GM19193 (cell line): ENCODE measurements around the gene SERPINB6.
A peak's percentile ranks its signal among the peaks of the same experiment; 100 is the strongest.

ENCODE experiments used
- POLR2A ChIP-seq: IDR thresholded peaks from 4 replicates; pipeline ENCODE4 v1.6.1; 2011; ENCODE audit not compliant: insufficient read depth, insufficient read length; ENCODE audit errors: extremely low read depth

The SERPINB6 gene

DNA sequence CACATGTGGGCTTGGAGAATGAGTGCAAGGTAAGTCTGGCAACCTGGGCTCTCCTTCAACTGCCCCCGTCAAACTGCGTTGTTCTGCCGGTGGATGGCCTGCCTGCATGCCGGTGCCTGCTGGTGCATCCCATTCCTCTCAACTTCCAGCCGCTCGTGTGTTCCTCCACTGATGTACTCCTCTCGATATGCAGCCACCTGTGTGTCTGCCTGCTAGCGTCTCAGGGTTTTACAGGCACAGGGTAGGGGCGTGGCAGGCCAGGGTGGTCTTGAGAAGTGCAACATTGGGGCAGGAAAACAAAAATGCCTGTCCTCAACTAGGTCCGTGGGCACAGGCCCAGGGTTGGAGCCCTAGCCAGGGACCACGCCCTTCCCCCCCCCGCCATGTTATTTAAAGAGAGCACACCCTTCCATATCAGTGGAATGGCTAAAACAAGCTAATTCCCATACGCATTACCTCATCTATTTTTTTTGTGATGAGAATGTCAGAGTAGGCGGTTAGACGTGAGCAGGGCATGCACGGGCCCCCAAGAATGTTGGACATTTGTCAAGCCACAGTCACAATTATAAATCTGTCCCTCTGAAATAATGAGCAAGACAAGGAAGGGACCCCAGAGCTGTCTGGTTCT, 33.2 kb downstream of the SERPINB6 start:
- no peak for TF ChIP-seq POLR2A

DNA sequence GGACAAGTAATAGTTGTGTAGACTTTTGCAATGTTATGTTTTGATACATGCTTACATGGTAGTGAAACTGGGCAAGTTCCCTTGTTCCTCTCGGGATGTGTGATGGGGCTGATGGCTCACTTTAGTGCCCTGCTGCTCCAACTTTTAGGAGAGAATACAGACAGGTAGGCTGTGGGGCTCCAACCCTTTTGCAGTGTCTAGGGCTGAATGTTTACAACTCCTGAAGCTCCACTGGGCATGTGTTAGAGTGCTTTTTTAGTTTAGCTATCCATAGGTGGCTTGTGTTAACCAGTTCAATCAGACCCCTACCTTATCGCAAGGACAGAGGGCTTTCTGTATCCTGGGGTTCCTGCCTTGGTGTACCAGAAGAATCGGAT, 33.8 kb downstream of the SERPINB6 start:
- TF ChIP-seq POLR2A, result no peak

DNA sequence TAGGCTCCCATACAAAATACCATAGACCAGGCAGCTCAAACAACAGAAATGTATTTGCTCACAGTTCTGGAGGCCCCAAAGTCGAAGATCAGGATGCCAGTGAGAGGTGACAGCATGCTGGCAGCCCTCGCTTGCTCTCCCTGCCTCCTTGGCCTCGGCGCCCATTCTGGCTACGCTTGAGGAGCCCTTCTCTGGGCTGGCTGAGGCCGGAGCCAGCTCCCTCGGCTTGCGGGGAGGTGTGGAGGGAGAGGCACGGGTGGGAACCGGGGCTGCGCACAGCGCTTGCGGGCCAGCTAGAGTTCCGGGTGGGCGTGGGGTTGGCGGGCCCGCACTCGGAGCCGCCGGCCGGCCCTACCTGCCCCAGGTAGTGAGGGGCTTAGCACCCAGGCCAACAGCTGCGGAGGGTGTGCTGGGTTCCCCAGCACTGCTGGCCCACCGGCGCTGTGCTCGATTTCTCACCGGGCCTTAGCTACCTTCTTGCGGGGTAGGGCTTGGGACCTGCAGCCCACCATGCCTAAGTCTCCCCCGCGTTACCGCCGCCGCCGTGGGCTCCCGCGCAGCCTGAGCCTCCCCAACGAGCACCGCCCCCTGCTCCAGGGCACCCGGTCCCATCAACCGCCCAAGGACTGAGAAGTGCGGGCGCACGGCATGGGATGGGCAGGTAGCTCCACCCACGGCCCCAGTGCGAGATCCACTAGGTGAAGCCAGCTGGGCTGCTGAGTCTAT, 35.6 kb downstream of the SERPINB6 start:
- no peak for TF ChIP-seq POLR2A

DNA sequence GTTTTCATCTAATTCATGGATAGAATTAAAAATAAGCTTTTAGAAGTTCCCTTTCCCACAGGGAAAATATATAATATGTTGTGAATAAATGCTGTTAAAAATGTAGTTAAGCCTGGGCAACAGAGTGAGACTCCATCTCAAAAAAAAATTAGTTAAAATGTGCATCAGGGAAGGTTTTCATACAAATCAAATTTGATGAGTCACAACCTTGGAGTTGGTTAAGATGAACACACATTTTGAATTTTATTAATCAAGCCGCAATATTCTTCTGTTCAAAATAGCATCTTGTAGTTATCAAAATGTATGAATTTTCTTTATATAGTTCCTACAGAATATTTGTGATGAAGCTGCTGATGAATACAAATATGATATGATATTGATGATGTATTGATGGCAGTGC, 37.3 kb downstream of the SERPINB6 start:
- TF ChIP-seq POLR2A, result no peak

DNA sequence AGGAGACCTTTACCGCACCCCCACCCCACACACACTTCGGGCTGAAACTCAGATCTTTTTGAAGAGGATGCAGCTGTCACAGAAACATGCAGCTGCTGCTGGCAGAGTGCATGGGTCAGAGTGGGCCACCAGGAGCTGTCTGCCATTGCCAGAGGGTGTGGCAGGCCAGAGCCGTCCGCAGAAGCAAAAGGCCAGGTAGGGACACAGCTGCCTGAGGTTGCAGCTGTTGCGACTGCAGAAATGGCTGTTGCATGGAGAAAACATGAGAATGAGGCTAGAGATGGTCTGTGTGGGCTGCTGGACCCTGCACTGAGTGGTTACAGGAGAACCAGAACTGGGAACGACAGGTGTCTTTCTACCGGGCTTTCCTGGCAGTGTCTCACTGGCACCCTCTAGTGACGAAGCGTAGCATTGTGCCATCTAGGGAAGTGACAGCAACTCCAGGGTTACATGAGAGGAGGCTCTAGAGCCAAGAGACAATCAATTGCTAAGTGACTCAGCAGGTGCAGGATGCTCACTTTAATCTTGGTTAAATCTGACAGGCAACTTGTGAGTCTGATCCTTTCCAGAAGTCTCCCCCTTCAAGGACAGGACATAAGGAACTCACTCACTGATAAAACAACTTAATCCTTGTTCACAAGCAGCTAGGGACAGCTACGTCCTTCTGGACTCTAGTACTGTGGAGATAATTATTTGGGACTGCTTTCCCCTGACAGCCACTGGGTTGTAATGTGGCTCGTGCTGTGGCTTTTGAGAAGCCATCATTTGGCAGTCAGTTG, 39.2 kb downstream of the SERPINB6 start:
- TF ChIP-seq POLR2A, result peak; percentile 16

DNA sequence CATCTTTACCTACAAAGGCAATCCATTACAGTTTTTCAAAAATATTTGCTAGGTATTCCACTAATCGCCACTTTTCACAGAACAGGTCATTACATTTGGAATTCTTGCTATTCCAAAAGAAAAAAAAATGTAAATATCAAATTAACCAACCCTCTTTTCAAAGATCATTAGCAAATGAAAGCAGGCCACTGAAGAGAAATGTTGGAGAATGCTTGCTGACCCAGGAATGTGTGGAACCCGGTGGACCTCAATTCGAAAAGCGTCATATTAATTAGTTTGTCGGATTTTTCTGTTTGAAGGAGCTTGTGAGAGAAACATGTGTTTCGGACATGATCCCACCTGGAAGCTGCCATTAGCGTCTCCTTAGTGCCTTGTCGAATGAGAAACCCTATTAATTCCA, 40.3 kb downstream of the SERPINB6 start:
- TF ChIP-seq POLR2A, result no peak

DNA sequence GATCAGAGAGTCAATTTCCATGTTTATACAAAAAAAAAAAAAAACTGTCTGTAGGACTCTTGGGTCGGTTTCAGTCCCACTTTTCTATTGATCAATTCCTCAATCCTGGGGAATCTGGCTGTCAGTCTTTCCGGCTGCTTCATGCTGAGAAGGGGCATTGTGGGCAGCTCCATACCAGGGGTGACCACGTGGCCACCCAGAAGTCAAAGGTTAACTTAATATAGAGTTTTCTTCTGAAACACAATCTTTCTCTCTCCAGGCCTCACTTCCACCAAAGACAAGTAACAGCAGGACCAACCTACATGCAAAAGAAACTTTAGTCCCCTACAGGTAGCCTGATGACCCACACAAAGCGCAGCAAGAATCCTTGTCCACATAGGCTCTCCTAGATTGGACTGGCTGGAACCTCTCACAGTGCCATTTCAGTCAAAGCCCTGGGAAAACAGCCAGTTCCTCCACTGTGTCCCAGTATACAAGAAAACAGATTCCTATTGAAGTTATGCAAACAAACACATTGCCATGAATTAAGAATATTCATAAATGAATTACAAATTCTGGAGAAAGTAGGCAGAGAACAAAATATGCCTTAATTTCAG, 49.7 kb downstream of the SERPINB6 start:
- no peak for TF ChIP-seq POLR2A

DNA sequence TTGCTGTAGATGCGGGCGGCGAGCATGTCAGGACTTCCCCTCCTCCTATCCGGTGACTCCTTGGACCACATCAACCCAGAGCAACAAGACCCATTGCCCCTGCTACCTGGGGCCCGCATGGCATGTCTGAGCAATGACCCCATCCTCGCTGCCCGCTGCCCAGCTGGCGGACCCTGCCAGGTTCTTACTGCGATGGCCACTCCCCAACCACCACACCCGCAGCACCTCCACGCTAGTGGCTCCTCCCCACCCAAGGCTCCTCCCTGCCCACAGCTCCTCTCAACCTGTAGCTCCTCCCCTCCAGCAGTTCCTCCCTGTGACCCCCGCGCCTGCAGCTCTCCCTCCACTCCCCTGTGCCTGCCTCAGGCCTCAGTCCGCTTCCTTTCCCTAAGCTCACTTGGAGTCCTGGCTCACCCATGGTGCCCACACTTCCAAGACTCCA, 50.7 kb downstream of the SERPINB6 start:
- no peak for TF ChIP-seq POLR2A

DNA sequence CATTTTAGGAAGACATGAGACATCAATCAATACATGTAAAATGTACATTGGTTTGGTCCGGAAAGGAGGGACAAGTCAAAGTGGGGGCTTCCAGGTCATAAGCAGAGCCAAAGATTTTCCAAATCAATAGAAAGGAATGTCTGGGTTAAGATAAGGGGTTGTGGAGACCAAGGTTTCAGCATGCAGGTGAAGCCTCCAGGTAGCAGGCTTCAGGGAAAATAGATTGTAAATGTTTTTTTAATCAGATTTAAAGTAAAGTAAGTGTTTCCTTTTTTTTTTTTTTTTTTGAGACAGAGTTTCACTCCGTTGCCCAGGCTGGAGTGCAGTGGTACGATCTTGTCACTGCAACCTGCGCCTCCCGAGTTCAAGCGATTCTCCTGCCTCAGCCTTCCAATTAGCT, 51.5 kb downstream of the SERPINB6 start:
- TF ChIP-seq POLR2A, result no peak

DNA sequence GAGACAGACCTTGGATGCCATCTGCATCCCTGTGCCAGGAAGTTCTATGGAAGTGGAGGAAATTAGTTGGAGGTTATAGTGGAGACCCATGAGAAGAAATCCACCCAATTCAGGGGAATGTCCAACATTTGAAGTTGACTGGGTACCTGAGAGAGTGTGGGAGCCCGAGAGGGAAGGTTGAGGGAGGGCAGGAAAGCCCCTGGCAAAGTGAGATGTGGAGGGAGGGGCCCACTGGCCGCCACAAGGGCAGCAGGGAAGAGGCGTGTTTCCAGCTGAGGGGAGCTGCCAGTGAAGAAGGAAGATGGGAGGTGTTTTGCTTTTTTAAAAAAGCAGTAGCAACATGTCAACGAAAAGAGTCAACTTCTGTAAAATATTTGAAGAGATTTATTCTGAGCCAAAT, 52.0 kb downstream of the SERPINB6 start:
- no peak for TF ChIP-seq POLR2A

DNA sequence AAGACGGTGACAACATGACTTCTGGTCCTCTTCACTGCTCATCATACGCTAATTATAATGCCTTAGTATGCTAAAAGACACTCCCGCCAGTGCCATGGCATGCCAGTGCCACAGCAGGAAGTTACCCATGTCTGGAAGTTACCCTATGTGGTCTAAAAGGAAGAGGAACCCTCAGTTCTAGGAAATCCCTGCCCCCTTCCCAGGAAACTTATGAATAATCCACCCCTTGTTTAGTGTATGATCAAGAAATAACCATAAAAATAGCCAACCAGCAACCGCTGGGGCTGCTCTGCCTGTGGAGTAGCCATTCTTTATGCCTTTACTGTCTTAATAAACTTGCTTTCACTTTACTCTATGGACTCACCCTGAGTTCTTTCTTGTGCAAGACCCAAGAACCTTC, 52.4 kb downstream of the SERPINB6 start:
- no peak for TF ChIP-seq POLR2A

DNA sequence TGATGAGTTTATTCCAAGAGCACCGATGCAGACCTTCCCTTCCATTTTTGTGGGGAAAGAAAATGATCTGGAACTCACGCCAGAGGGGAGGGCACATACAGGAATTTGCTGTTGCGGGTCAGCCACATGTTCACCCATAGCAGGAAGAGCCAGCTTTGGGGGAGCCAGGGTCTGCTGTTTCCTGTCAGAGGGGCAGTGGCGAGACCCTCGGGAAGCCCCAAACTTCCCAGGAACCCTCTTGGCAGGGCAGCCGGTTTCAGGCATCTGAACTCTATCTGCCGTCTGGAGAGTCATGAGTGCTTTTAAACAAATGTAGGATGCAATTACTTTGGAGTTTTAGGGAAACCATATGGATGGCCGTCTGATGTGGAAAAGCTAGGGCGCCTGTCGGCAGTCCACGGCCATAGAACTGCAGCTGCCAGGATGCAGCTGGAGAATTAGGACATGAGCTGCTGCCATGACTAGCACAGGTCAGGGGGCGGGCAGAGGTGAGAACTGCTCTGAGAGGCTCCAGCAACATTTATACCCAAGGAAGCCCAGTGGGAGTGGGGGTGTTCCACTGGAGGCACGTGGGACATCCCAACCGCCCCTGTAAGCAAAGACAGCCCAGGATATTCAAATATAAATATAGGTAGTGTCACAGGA, 53.4 kb downstream of the SERPINB6 start:
- TF ChIP-seq POLR2A, result no peak

DNA sequence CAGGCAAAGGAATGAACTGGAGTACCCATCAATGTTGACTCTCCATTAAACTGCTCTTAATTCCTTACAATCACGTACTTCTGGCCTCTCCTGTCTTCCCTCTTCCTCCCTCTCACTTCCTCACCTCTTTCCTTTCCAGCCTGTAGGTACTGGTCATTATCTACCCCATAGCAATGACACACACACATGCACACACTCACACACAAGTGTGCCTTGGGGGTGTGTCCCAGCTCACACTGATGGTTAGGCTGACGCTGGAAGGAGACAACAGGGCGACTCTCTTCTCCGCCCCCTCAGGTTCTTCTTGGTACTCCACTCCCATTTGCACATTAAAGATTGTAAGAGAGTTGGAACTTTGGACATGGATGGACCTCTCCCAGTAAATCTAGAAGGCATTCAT, 54.3 kb downstream of the SERPINB6 start:
- TF ChIP-seq POLR2A, result no peak

DNA sequence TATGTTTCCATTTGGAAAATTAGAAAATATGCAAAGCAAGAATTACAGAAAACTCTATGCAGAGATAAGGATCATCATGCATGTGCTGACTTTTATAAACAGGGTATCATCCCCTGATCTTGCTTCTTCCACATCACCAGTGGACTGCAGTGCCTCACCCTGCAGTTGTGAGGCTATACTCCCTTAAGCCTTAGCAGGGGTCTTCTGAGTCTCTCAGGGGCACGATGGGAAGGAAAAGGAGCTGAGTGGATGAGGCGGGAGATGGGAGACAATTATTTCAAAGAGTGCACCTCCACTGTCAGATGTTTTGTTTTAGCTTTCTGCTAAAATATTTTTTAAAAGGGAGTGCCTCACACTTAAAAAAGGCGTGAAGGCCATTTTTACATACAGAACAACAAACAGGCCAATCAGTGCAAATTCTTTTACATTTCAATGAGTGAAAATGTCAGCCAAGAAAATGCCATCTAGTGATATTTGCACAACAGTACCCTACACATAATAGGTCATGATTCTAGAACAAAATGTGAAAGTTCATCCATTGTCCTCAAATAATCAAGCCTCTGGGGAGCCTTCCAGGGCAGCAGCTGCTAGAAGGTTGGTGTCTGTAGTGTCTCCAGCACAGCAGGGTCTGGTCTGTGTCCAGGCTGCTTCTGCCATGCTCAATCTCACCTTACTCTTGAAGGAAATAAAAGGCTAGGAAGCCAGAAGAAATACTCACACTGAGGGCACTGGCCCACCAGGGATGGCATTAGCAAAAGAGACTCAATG, 55.0 kb downstream of the SERPINB6 start:
- TF ChIP-seq POLR2A, result no peak
